Daoy (cell line): ENCODE results near the gene HMCN2. TPM values are rescaled to one million over a fixed set of nuclear protein-coding genes. Genes with fewer than 3 reads are reported as not detected.
A peak's percentile ranks its signal among the peaks of the same experiment; 100 is the strongest.

Experiments
- DNase-seq: peaks from one replicate; pipeline ENCODE4 v3.0.0-alpha.2; 2015; ENCODE audit warnings: low read depth
- total RNA-seq: library from RNA; depleted of rRNA; stranded (reverse); fragments of >200 nt; shearing (Covaris generic); gene quantifications from 2 replicates; pipeline ENCODE4 v1.2.3, GENCODE V29; 2014

Gene HMCN2
- total RNA-seq, 1 experiment from 2014 or later: 0.06 TPM

DNA sequence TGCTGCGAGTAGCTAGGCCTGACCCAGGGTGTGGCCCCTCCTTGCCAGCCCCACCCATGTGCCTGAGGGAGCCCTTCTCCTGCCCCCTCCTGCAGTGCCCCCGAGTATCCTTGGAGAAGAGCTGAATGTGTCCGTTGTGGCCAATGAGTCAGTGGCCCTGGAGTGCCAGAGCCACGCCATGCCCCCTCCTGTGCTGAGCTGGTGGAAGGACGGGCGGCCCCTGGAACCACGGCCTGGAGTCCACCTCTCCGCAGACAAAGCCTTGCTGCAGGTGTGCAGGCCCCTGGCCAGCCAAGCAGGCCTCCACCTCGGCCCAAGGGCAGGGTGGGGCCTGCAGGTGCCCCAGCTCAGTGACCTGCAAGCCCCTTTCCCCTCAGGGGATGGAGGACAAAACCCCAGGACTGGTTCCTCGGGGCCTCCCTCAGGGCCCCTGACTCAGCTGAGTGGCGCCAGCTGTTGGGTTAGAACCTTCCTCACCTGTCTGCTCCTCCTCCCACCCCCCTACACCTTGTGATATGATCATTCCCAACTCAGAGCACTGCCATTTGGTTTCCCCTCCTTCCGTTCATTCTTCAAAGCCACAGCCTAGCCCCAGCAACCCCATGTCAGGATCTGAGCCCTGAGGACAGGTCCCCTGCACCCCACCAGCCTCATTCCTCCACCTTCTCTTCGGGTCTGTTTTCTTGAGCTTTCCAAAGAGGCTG, 99.2 kb downstream of the HMCN2 start:
- DNase-seq: peak; percentile 73

DNA sequence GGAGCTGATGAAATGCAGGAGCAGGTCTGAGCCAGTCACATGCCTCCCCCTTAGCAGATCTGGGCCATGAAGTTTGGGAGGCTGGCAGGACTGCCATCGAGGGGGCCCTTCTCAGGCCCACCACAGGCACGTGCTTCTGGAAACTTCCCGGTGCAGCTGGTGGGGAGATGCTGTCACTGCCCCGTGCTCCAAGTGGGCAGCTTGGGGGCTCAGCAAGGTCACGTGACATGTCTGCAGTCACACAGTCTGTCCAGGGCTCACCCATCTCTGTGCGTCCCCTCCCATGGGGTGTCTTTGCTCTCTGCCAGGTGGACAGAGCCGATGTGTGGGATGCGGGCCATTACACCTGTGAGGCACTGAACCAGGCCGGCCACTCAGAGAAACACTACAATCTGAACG, 99.8 kb downstream of the HMCN2 start:
- no peak for DNase-seq

DNA sequence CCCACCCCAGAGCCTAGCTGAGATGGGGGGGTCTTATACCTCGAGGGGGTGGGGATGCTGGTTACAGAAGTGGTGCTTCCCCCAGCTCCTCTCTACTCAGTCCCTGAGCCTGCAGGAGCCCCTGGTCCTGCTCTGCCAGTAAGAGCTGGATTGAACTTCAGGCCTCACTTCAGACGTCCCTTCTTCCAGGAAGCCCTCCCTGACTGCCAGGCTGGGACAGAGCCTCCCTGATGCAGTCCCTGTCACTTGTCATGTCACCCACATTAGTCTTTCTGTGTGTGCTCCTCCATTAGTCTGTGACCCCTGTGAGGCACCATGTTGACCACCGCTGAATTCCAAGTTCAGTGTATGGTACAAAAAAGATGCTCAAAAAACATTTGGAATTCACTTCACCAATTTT, 100.5 kb downstream of the HMCN2 start:
- DNase-seq: no peak

DNA sequence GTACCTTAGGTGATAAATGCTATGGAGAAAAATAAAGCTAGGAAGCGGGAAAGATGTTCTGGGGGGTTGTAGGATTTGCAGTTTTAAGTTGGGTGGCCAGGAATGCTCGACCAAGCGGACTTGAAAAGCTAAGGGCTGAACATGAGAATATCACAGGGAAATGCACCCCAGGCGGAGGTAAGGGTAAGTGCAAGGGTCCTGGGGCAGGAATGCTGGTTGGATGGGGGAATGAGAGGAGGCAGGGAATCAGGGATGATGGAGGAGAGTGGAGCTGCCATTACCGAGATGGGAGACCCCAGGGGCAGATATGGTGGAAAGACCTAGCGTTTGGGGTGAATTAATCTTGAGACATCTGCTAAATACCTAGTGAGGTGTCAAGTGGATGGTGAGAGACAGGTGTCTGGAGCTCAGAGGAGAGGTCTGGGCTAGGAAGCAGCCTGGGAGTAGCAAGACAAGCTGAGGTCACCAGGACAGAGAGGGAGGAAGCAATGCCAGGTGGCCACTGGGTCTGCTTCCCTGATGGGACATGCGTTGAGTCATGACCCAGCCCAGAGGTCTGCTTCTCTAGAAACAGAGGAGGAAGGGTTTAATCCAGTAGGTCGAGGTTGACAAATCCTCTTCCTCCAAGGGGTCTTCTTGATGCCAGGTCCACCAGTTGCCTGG, 101.5 kb downstream of the HMCN2 start:
- no peak for DNase-seq

DNA sequence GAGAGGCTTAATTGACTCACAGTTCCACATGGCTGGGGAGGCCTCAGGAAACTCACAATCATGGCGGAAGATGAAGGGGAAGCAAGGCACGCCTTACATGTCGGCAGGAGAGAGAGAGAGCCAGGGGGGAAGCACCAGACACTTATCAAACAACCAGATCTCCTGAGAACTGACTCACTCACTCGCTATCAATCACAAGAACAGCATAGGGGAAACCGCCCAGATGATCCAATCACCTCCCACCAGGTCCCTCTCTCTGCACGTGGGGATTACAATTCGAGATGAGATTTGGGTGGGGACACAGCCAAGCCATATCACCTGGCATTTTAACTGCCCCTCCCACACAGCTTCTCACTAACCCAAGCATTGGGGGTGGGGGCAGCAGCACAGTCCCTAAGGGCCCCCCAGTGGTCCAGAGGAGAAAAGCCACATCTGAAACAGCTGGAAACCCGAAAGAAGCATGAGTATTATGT, 103.1 kb downstream of the HMCN2 start:
- DNase-seq: peak; percentile 57

DNA sequence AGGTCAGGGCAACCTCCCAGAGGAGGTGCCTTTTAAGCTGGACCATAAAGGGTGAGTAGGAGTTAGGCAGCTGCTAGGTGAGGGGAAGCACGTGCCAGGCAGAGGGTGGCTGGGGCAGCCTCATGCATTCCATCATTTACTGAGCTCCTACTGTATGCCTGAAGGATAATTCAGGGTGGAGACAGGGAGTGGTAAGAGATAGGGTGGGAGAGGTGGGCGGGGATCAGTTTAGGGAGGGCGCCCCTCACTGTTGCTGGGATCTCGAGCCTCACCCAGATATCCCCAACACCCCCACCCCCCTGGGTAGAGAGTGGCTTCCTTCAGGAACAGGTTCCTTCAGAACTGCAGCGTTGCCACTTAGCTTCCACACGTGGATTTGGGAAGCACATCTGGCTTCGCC, 104.7 kb downstream of the HMCN2 start:
- no peak for DNase-seq

DNA sequence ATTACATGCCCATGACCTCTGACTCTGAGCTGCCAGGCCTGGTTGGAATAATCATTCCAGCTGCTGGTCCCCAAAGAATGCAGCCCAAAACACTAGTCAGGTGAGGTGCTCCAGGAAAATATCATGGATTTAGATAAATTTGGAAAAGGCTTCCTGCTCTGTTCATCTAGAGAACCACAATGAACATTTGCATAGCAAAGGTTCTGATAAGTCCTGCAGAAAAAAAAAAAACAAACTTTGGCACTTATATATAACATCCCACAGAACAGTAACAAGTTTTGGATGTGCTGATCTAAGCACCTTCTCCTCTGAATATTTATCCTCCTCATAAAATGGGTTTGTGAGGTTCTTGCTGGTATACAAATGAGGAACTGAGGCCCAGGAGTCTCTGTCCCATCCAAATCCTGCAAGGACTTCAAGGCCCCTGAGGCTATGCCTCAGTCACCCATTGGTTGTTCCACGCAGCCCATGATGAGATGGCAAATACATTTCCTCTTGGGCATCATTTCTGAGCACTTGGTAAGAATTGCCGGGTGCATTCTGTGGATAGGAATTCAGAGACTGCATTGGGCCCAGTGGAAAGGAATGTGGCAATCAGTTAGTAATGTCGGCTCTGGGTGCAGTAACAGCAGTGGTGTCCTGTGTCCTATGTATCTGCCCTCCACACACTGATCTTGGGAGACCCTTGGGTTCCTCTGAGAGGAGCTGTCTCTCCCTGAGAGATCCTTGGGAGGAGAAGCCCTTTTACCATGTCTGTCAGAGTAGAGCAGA, 105.8 kb downstream of the HMCN2 start:
- no peak for DNase-seq

DNA sequence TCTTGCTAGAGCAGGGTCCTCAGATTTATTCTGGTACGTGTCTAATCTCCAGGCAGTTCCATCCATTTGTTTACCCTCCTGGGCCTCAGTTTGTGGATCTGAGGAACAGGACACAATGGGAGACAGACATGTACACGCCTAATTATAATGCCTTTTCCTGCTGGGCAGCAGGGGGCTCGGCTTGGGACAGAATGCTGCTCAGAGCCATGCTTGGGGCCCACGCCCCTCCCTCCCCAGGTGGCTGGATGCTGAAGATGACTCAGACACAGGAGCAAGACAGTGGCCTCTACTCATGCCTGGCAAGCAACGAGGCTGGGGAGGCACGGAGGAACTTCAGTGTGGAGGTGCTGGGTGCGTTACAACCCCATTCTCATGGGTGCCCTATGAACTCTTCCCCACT, 106.5 kb downstream of the HMCN2 start:
- DNase-seq: peak; percentile 47

DNA sequence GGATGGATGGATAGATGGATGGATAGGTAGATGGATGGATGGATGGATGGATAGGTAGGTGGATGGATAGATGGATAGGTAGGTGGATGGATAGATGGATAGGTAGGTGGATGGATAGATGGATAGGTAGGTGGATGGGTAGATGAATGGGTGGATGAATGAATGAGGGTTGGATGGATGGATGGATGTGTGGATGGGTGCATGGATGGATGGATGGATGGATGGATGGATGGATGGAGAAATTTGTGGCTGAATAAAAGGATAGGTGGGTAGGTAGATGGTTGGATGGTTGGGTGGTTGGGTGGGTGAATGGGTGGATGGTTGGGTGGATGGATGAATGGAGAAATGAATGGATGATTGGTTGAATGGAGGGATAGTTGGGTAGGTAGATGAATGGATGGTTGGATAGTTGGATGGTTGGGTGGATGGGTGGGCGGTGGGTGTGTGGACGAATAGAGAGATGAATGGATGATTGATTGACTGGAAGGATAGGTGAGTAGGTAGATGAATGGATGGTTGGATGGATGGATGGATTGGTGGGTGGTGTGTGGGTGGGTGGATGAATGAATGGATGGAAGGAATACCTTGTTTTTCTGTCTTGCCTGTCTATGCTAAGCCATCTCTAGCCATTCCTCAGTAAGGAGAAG, 108.2 kb downstream of the HMCN2 start:
- DNase-seq: no peak

DNA sequence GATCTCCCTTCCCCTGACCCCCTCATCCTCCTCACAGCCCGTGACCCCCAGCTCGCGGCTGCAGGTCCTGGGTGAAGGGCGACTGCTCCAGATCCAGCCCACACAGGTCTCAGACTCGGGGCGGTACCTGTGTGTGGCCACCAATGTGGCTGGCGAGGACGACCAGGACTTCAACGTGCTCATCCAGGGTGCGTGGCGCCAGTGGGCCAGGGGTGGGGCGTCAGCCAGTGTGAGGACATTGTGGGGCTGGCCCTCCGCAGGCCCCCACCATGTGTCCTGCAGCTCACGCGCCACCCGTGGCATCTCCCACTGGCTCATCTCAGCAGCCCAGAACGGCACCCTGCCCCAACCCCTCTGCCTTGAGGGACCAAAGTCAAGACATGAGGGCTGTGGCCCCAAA, 112.1 kb downstream of the HMCN2 start:
- no peak for DNase-seq

DNA sequence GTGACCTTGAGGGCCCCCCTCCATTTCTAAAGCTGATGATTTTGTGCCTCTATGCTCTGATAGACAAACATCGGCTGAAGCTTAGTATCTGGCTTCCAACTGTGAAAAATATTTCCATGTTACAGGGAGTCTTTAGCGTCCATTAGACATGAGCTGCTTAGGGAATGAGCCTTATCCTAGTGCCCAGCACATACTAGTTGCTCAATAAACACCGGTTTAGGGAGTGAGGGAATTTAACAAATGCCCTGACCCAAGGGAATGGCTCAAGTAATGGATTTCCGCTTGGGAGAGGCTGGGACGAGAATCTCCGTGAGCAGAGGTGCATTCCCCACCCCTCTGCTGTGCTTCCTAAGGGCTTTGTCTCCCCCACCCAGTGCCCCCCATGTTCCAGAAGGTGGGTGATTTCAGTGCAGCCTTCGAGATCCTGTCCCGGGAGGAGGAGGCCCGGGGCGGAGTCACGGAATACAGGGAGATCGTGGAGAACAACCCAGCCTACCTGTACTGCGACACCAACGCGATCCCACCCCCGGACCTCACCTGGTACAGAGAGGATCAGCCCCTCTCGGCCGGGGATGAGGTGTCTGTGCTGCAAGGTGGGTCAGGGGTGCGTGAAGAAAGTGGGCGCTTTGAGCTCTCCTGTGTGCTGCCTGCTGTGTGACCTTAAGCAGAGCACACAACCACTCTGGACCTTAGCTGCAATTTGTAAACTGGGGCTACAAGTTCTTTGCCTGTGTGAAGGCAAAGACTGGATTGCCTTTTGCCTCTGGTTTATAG, 113.5 kb downstream of the HMCN2 start:
- DNase-seq: no peak

DNA sequence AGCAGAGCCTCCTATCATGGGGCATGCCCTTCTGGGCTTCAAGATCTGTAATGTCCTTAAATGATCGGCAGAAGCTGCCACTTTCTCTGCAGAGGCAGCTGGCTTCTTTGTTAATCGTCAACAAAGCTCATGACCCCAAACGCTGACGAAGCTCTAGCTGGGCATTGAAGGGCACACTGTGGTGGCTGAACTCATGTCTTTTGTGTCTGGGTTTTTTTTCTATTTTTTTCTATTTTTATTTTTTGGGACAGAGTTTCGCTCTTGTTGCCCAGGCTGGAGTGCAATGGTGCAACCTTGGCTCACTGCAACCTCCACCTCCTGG, 114.0 kb downstream of the HMCN2 start:
- DNase-seq: no peak

DNA sequence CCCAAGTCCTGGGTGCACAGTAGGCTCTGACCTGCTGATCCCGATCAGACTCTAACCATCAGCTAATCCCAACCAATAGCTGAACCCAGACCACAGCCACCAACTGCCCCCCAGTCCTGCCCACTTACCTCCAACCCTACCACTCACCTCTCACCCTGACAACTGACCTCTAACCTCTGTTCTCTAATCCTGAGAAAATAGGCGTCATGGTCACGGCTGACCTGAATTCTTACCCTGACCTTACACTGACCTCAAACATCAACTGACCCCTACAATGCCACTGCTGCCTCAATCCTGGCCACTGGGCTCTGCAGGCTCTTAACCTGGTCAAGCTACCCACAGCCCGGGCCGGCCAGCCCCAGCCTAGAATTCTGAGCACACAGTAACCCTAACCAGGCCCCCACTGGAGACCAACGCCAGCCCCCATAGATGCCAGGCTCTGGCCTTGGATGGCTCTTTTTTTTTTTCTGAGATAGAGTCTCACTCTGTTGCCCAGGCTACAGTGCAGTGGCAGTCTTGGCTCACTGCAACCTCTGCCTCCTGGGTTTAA, 115.4 kb downstream of the HMCN2 start:
- no peak for DNase-seq

DNA sequence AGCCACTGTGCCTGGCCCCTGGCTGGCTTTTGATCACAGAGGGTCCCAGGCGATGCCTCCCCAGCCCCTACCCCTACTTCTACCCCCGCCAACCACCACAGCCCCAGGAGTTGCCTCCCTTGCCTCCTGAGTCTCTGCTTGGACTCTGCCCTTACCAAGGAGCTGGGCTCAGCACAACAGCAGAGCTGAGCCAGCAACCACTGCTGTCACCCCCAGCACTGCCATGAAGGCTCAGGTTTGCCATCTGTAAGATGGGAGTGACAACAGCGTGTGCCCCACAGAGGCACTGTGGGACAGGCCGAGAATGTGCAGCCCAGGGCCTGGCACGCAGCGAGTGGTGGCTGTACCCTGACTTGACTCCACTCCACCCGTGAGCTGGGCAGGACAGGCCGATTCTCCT, 116.1 kb downstream of the HMCN2 start:
- no peak for DNase-seq

DNA sequence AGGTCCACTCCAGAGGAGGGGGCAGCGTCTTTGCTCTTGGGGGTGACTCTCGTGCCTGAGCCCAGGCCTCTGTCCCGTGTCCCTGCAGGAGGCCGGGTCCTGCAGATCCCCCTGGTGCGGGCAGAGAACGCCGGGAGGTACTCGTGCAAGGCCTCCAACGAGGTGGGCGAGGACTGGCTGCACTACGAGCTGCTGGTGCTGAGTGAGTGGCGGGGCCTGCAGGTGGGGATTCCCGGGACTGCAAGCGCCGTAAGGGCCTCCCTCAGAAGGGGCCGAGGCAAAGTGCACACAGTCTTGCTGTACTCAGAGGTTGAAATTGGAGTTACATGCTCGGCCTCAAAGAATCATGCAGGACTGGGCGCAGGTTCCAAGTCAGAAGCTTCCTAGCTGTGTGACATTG, 116.5 kb downstream of the HMCN2 start:
- no peak for DNase-seq

DNA sequence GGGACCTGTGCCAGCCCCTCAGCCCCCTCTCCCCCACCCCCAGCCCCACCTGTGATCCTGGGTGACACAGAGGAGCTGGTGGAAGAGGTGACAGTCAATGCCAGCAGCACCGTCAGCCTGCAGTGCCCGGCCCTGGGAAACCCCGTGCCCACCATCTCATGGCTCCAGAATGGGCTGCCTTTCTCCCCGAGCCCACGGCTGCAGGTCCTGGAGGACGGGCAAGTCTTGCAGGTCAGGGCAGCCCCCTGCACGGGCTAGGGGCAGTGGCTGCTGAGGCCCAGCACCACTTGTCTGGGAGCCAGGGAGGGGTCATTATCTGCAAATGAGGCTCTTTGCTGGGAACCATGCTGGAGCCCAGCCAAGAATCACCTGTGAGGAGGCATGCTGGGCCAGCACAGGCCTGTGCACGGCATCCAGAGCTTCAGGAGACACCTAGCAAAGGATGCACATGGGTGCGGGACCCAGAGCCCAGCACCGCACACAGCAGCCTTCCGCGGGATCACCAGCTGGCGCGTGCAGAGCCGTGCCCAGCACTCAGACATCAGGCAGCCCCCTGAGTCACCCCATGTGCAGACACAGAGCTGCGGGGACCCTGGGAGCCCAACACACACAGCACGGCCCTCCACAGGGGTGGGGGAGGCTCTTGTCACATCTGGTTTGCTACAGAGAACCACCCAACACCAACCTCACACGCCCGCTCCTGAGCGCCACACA, 117.2 kb downstream of the HMCN2 start:
- no peak for DNase-seq

DNA sequence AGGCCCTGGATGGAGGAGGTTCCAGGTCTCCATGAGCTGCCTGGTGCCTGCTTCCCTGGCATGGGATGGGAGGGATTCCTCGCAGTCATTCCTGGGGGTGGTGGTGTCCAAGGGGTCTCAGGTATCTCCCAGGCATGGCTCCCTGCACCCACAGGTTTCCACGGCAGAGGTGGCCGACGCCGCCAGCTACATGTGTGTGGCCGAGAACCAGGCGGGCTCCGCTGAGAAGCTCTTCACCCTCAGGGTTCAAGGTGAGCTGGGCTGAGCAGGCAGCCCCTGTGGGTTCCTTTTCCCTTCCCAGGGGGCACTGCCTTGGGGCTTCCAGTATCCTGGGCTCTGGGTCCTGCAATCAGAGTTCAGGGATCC, 117.8 kb downstream of the HMCN2 start:
- no peak for DNase-seq

DNA sequence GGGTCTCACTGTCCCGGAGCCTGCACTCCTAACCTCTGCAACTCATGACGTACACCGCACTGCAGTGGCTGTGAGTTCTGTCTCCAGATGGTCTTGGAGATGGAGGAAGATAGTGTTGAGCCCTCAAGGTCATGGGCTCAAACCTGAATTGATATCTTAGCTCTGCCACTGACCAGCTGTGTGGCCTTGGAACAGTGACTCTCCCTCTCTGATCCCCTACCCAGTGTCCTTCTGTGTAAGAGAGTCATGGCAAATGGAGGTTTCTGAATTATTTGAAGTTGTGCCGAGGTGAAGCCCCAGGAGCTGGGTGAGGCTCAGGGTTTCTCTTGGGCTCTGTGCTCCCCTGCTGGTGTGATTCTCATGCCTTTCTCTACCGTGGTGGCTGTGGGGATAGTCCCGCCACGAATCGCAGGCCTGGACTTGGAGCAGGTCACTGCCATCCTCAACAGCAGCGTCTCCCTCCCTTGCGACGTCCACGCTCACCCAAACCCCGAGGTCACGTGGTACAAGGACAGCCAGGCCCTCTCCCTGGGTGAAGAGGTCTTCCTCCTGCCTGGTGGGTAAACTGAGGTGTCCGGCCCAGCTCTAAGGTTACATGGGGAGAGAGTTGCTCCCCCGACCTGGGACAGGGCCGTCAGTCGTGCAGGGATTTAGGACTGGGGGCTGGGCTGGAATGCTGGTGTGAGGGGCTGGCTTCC, 118.6 kb downstream of the HMCN2 start:
- DNase-seq: no peak

DNA sequence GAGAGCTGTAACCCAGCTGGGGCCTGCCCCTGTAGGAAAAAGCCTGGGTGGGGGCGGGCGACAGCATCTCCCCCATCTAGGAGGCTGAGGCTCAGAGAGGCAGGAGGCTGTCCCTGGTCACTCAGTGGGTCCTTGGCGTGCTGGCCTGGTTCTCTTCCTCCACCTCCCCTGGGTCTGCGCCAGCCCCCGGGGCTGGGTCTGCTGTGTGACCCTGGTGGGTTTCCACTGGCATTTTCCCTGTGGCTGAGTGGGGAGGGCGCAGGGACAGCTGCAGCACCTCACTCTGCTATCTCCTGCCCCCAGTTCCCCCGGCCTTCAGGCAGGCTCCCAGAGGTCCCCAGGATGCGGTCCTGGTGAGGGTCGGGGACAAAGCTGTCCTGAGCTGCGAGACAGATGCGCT, 119.7 kb downstream of the HMCN2 start:
- no peak for DNase-seq

DNA sequence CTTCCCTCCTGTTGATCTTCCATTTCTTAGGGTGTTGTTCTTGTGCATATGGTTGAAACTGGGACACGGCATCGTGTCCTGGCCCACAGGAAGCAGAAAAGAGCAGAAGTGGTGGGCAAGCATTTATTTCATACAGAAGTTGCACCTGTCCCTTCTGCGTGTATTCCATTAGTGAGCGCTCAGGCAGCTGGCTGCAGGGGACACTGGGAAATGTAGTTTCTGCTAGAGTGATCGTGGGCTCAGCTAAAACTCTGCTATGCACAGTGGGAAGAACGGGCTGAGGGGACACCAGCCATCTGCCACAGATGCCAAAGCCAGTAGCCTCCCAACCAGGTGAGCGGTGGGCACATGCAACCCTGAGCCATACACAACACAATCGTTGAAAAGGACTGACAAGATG, 121.8 kb downstream of the HMCN2 start:
- no peak for DNase-seq
